GM23338 (cell line): Measurements from ENCODE around the gene BEND5. TPM values are rescaled to one million over a fixed set of nuclear protein-coding genes. Genes with fewer than 3 reads are reported as not detected.

Experiments used
- ATAC-seq: fragments of 200-7000 bp; cut with Tn5 transposase; 3 replicates; pipeline ENCODE4 v1.9.1; 2020
- DNase-seq: peaks from one replicate; pipeline ENCODE4 v3.0.0-alpha.2; 2015; ENCODE audit warnings: low spot score
- H2AFZ ChIP-seq: fragments of 200-600 bp; sonication (generic); 2 replicates; pipeline ENCODE4 v1.8.0; 2016; ENCODE audit warnings: antibody characterized with exemption, mild to moderate bottlenecking, moderate library complexity
- H3F3A ChIP-seq: fragments of 200-600 bp; sonication (generic); replicated peaks from 2 replicates; pipeline ENCODE4 v1.8.0; 2017; ENCODE audit warnings: antibody characterized with exemption, mixed run types, low read depth
- H3K27ac ChIP-seq: fragments of 200-600 bp; sonication (generic); 2 replicates; pipeline ENCODE4 v1.6.1; 2016; ENCODE audit warnings: low read depth
- H3K27me3 ChIP-seq: fragments of 200-600 bp; sonication (generic); 2 replicates; pipeline ENCODE4 v1.8.0; 2016; ENCODE audit warnings: mild to moderate bottlenecking, mixed run types, moderate library complexity; ENCODE audit not compliant: insufficient read depth
- H3K36me3 ChIP-seq: fragments of 200-600 bp; sonication (generic); 2 replicates; pipeline ENCODE4 v1.8.0; 2016; ENCODE audit warnings: mild to moderate bottlenecking; ENCODE audit not compliant: insufficient read depth
- H3K4me1 ChIP-seq: fragments of 200-600 bp; sonication (generic); 2 replicates; pipeline ENCODE4 v1.8.0; 2016; ENCODE audit warnings: mild to moderate bottlenecking, moderate library complexity; ENCODE audit not compliant: insufficient read depth
- H3K4me2 ChIP-seq: fragments of 200-600 bp; sonication (generic); 2 replicates; pipeline ENCODE4 v1.7.1; 2017; ENCODE audit warnings: mixed run types
- H3K4me3 ChIP-seq: fragments of 200-600 bp; sonication (generic); 2 replicates; pipeline ENCODE4 v1.6.1; 2016; ENCODE audit warnings: mixed run types
- H3K79me2 ChIP-seq: fragments of 200-600 bp; sonication (generic); replicated peaks from 2 replicates; pipeline ENCODE4 v1.8.0; 2017; ENCODE audit warnings: mild to moderate bottlenecking; ENCODE audit not compliant: insufficient read depth
- H3K9me2 ChIP-seq: fragments of 200-600 bp; sonication (generic); 2 replicates; pipeline ENCODE4 v1.8.0; 2017; ENCODE audit not compliant: insufficient read depth
- H4K20me1 ChIP-seq: fragments of 200-600 bp; sonication (generic); replicated peaks from 2 replicates; pipeline ENCODE4 v1.8.0; 2017; ENCODE audit warnings: mild to moderate bottlenecking; ENCODE audit not compliant: insufficient read depth
- H3K27ac Mint-ChIP-seq: 2 replicates; pipeline ENCODE4 v1.8.0; 2020; ENCODE audit warnings: inconsistent platforms, mild to moderate bottlenecking, moderate library complexity, mixed read lengths
- H3K27me3 Mint-ChIP-seq: 3 replicates; pipeline ENCODE4 v1.8.0; 2022; ENCODE audit warnings: low read depth, mild to moderate bottlenecking, moderate library complexity, mixed read lengths, inconsistent platforms; ENCODE audit not compliant: insufficient read depth, poor library complexity
- H3K36me3 Mint-ChIP-seq: 3 replicates; pipeline ENCODE4 v1.8.0; 2021; ENCODE audit warnings: low read depth, mild to moderate bottlenecking, inconsistent platforms, moderate library complexity, mixed read lengths
- H3K4me1 Mint-ChIP-seq: 3 replicates; pipeline ENCODE4 v1.8.0; 2020; ENCODE audit warnings: mild to moderate bottlenecking, inconsistent platforms, mixed read lengths
- H3K4me3 Mint-ChIP-seq: 3 replicates; pipeline ENCODE4 v1.8.0; 2021; ENCODE audit warnings: moderate library complexity, mild to moderate bottlenecking, inconsistent platforms, mixed read lengths
- H3K9me3 Mint-ChIP-seq: 3 replicates; pipeline ENCODE4 v1.8.0; 2020; ENCODE audit warnings: moderate library complexity, mild to moderate bottlenecking, inconsistent platforms, mixed read lengths
- EZH2 ChIP-seq: fragments of 200-600 bp; sonication (generic); IDR thresholded peaks from one replicate; pipeline ENCODE4 v1.8.0; 2017; ENCODE audit warnings: antibody characterized with exemption, mild to moderate bottlenecking, low read depth; ENCODE audit not compliant: unreplicated experiment
- JUNB ChIP-seq: IDR thresholded peaks from one replicate; pipeline ENCODE4 v1.6.1; 2016; ENCODE audit warnings: antibody characterized with exemption; ENCODE audit not compliant: unreplicated experiment
- NANOG ChIP-seq: IDR thresholded peaks from 2 replicates; pipeline ENCODE4 v1.6.1; 2016; ENCODE audit warnings: antibody characterized with exemption, borderline replicate concordance
- polyA plus RNA-seq: library from polyadenylated mRNA; unstranded; fragments of >200 nt; fragmentation: Nextera tagmentation; extraction: Ambion mirVana; gene quantifications from 2 replicates; pipeline ENCODE4 v1.2.1, GENCODE V29; 2016
- total RNA-seq: library from RNA; depleted of rRNA; stranded (reverse); fragments of >200 nt; shearing (Covaris generic); gene quantifications from 2 replicates; pipeline ENCODE4 v1.2.3, GENCODE V29; 2014
- TF ChIP-seq, protein P1 (sequence below): fragments of 250-450 bp; sonication (Bioruptor Pico); IDR thresholded peaks from 2 replicates; pipeline ENCODE4 v1.5.0; 2020; ENCODE audit warnings: mild to moderate bottlenecking, moderate library complexity
- TF ChIP-seq, protein P2 (sequence below): IDR thresholded peaks from one replicate; pipeline ENCODE4 v1.6.1; 2018; ENCODE audit warnings: antibody characterized with exemption; ENCODE audit not compliant: unreplicated experiment
- TF ChIP-seq, protein P3 (sequence below), 2 experiments: fragments of 200-600 bp in 1 of 2; sonication (generic) in 1 of 2; conservative IDR thresholded peaks; 2 replicates each; pipeline versions ENCODE4 v1.5.1 to v1.6.1; 2016 to 2017; ENCODE audit warnings: antibody characterized with exemption in 2 of 2, low read depth in 2 of 2, mild to moderate bottlenecking in 2 of 2, moderate library complexity in 1 of 2
- TF ChIP-seq, protein P4 (sequence below): IDR thresholded peaks from 2 replicates; pipeline ENCODE4 v1.6.1; 2016; ENCODE audit warnings: antibody characterized with exemption

The BEND5 gene
- total and polyA plus RNA-seq, 2 experiments from 2014 or later, result 6.8 to 12.3 TPM

DNA sequence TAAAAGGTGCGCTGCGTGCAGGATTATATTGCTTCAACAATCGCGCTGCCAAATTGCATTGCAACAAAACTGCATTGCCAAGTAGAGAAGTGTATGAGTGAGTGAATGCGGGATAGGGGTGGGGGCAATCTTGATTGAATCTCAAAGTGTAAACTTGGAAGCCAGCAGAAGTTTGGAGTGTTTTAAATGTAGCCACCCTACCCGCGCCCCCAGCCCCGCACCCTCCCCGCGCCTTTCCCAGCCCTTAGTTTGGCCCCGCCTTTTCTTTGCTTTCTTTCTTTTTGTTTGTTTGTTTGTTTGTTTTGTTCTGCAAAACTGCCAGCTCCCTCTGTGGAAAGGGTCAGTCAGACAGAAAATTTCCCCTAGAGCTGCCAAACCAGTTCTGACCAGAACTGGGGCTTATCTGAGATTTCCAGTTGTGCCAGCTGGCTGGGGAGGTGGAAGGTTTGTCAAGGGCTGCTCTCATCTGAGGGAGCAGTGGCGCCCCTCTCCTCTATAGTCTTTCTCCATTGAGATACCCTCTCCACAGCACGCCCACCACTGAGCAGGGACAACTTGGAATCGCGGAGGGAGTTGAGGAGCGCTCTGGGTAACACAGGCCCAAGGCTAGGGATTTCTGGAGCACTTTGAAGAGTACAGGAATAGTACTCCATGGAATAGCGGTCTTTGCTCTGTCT, 666 bp upstream of the BEND5 start:
- no peaks in the 10 kb centered on the region; the same call in 1 of the 2 replicates for H4K20me1 ChIP-seq
- peaks cover 3% of the 10 kb centered on the region; the same call in 1 of the 3 replicates for H3K36me3 Mint-ChIP-seq
- TF ChIP-seq, protein P1, sequence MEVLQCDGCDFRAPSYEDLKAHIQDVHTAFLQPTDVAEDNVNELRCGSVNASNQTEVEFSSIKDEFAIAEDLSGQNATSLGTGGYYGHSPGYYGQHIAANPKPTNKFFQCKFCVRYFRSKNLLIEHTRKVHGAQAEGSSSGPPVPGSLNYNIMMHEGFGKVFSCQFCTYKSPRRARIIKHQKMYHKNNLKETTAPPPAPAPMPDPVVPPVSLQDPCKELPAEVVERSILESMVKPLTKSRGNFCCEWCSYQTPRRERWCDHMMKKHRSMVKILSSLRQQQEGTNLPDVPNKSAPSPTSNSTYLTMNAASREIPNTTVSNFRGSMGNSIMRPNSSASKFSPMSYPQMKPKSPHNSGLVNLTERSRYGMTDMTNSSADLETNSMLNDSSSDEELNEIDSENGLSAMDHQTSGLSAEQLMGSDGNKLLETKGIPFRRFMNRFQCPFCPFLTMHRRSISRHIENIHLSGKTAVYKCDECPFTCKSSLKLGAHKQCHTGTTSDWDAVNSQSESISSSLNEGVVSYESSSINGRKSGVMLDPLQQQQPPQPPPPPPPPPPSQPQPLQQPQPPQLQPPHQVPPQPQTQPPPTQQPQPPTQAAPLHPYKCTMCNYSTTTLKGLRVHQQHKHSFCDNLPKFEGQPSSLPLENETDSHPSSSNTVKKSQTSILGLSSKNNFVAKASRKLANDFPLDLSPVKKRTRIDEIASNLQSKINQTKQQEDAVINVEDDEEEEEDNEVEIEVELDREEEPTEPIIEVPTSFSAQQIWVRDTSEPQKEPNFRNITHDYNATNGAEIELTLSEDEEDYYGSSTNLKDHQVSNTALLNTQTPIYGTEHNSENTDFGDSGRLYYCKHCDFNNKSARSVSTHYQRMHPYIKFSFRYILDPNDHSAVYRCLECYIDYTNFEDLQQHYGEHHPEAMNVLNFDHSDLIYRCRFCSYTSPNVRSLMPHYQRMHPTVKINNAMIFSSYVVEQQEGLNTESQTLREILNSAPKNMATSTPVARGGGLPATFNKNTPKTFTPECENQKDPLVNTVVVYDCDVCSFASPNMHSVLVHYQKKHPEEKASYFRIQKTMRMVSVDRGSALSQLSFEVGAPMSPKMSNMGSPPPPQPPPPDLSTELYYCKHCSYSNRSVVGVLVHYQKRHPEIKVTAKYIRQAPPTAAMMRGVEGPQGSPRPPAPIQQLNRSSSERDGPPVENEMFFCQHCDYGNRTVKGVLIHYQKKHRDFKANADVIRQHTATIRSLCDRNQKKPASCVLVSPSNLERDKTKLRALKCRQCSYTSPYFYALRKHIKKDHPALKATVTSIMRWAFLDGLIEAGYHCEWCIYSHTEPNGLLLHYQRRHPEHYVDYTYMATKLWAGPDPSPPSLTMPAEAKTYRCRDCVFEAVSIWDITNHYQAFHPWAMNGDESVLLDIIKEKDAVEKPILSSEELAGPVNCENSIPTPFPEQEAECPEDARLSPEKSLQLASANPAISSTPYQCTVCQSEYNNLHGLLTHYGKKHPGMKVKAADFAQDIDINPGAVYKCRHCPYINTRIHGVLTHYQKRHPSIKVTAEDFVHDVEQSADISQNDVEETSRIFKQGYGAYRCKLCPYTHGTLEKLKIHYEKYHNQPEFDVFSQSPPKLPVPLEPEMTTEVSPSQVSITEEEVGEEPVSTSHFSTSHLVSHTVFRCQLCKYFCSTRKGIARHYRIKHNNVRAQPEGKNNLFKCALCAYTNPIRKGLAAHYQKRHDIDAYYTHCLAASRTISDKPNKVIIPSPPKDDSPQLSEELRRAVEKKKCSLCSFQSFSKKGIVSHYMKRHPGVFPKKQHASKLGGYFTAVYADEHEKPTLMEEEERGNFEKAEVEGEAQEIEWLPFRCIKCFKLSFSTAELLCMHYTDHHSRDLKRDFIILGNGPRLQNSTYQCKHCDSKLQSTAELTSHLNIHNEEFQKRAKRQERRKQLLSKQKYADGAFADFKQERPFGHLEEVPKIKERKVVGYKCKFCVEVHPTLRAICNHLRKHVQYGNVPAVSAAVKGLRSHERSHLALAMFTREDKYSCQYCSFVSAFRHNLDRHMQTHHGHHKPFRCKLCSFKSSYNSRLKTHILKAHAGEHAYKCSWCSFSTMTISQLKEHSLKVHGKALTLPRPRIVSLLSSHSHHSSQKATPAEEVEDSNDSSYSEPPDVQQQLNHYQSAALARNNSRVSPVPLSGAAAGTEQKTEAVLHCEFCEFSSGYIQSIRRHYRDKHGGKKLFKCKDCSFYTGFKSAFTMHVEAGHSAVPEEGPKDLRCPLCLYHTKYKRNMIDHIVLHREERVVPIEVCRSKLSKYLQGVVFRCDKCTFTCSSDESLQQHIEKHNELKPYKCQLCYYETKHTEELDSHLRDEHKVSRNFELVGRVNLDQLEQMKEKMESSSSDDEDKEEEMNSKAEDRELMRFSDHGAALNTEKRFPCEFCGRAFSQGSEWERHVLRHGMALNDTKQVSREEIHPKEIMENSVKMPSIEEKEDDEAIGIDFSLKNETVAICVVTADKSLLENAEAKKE (CRISPR knock-in tag), result no peak
- TF ChIP-seq, protein P2, sequence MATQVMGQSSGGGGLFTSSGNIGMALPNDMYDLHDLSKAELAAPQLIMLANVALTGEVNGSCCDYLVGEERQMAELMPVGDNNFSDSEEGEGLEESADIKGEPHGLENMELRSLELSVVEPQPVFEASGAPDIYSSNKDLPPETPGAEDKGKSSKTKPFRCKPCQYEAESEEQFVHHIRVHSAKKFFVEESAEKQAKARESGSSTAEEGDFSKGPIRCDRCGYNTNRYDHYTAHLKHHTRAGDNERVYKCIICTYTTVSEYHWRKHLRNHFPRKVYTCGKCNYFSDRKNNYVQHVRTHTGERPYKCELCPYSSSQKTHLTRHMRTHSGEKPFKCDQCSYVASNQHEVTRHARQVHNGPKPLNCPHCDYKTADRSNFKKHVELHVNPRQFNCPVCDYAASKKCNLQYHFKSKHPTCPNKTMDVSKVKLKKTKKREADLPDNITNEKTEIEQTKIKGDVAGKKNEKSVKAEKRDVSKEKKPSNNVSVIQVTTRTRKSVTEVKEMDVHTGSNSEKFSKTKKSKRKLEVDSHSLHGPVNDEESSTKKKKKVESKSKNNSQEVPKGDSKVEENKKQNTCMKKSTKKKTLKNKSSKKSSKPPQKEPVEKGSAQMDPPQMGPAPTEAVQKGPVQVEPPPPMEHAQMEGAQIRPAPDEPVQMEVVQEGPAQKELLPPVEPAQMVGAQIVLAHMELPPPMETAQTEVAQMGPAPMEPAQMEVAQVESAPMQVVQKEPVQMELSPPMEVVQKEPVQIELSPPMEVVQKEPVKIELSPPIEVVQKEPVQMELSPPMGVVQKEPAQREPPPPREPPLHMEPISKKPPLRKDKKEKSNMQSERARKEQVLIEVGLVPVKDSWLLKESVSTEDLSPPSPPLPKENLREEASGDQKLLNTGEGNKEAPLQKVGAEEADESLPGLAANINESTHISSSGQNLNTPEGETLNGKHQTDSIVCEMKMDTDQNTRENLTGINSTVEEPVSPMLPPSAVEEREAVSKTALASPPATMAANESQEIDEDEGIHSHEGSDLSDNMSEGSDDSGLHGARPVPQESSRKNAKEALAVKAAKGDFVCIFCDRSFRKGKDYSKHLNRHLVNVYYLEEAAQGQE, result no peak
- TF ChIP-seq EZH2 (no peak), NANOG (no peak), JUNB (no peak)
- TF ChIP-seq, protein P3, sequence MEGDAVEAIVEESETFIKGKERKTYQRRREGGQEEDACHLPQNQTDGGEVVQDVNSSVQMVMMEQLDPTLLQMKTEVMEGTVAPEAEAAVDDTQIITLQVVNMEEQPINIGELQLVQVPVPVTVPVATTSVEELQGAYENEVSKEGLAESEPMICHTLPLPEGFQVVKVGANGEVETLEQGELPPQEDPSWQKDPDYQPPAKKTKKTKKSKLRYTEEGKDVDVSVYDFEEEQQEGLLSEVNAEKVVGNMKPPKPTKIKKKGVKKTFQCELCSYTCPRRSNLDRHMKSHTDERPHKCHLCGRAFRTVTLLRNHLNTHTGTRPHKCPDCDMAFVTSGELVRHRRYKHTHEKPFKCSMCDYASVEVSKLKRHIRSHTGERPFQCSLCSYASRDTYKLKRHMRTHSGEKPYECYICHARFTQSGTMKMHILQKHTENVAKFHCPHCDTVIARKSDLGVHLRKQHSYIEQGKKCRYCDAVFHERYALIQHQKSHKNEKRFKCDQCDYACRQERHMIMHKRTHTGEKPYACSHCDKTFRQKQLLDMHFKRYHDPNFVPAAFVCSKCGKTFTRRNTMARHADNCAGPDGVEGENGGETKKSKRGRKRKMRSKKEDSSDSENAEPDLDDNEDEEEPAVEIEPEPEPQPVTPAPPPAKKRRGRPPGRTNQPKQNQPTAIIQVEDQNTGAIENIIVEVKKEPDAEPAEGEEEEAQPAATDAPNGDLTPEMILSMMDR (conservative IDR thresholded peaks at IDR 0.05; ENCODE audit: low read depth in 2 of 2), result no peak
- TF ChIP-seq, protein P4, sequence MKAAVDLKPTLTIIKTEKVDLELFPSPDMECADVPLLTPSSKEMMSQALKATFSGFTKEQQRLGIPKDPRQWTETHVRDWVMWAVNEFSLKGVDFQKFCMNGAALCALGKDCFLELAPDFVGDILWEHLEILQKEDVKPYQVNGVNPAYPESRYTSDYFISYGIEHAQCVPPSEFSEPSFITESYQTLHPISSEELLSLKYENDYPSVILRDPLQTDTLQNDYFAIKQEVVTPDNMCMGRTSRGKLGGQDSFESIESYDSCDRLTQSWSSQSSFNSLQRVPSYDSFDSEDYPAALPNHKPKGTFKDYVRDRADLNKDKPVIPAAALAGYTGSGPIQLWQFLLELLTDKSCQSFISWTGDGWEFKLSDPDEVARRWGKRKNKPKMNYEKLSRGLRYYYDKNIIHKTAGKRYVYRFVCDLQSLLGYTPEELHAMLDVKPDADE, result no peak
- peaks cover 3% of the 10 kb centered on the region; the same call in 1 of the 2 replicates for H3K27me3 ChIP-seq
- H3K4me2 ChIP-seq, result peak overlapping the region; percentile 99
- no peaks in the 10 kb centered on the region for H3K9me2 ChIP-seq
- H3K4me3 ChIP-seq, result peak overlapping the region; percentile 95
- H3K4me3 Mint-ChIP-seq, result peak overlapping the region; percentile 87
- H3K4me1 ChIP-seq, result peaks cover 12% of the 10 kb centered on the region; the same call in 1 of the 2 replicates
- no peak overlapping the region for H3K27ac ChIP-seq
- no peaks in the 10 kb centered on the region for H3K36me3 ChIP-seq
- peak overlapping the region; percentile 98 for H2AFZ ChIP-seq
- ATAC-seq (peak; percentile 54), DNase-seq (peak; percentile 49)
- H3K9me3 Mint-ChIP-seq, result no peaks in the 10 kb centered on the region
- H3K79me2 ChIP-seq, result peaks cover 4% of the 10 kb centered on the region; the same call in 1 of the 2 replicates
- H3K27ac Mint-ChIP-seq, result peak overlapping the region; percentile 29
- H3F3A ChIP-seq, result 0 out of 2 replicates have a peak, but pooled peaks cover 2% of the 10 kb centered on the region
- peaks cover 4% of the 10 kb centered on the region; the same call in 2 of the 3 replicates for H3K4me1 Mint-ChIP-seq
- peaks cover 11% of the 10 kb centered on the region for H3K27me3 Mint-ChIP-seq
